HG02798 (cell line): ENCODE data around the gene SETD3.

Source experiments
- ATAC-seq: cut with Tn5 transposase; IDR thresholded peaks from one replicate; pipeline ENCODE4 v1.9.1; 2021; ENCODE audit warnings: mild to moderate bottlenecking; ENCODE audit not compliant: unreplicated experiment, poor library complexity

SETD3 gene

DNA sequence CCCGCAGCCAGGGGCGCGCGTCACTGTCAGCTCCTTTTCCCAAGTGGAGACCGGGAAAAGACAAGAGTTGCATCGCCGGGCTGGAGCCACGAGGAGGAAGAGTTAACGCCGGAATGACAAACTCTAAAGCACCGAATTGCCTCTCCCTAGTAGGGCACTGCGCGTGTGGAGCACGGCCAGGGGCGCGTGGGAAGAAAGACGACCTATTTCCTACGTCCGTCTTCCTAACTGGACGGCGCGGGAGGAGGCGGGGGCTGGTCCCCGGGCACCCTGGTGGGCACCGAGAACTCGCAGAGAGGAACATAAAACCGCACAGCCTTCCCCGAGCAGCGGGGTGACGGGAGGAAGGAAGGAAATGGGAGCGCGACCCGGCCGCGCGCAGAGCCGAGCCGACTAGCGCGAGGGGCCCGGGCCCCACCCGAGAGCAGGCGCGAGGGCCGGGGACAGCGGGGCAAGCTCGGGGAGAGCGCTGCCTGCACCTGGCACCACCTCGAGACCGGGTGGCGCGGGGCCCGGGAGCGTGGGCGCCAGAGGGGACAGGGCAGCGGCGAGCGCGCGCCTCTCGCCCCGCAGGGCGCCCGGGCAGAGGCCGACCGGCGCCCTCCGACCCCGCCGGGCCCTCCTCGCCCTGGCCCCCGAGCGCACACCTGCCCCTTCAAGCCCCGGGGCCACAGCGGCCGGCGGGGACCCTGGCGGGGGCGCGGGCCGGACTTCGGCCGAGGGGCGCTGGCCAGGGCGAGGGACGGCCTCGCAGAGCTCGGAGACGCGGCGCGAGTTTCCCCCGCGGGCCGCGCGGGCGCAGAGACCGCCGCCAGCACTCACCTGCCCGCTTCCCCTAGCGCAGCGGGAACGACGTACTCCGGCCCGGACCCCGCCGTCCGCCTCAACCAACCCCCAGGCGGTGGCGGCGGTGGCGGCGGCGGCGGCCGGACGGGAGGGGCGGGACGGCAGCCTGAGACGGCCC is at the start of gene SETD3:
Gene SETD3 (minus strand): TSS at position 954 of the 964 bp plus-strand sequence. CDS start 15,054 bp downstream, outside the sequence.
- peak; percentile 0 for ATAC-seq

DNA sequence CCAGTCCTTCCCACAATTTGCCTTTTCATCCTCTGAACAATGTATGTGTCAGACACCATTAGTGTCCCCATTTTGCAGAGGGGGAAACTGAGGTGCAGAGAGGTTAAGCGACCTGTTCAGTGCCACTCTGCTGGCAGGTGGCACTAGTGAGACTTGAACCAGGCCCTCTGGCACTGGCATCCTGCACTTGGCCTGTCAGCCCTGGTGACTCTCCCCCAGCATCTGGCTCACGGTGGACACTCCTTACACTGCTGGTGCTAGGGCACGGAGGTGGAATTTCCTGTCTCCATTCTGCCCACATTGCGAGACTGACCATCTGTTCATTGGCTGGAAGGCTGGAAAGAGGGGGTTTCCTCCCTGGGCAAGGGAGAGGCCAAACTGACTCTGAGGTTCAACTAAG is 49.2 kb upstream of the SETD3 start:
- ATAC-seq: no peak

DNA sequence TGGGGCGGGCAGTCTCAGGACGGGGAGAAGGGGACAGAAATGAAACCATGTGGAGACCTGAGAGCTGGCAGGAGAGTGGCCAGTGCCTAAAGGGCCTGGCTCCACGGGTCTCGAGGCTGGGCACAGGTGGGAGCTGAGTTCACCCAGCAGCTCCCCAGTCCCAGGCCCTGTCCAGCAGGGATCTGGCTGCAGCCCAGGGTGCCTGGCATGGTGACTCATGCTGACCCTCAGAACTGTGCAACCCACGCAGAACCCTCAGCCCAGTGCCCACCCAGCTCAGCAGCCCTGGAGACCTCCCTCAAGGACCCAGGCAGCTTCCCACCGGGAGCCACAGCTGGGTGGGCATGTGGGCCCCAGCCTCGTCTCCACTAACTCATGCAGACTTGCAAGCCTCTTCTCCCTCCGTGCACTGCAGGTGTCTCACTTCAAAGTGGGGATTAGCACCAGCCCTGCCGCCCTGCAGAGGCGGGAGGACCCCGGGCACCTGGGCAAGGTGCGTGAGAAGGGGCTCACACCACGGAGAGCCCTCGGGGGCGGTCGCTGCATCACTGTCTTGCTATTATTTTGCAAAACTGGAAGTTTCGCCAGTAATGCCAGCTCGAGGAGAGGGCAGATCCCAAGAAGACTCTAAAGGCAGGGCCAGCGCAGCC is 46.9 kb upstream of the SETD3 start:
- ATAC-seq: no peak

DNA sequence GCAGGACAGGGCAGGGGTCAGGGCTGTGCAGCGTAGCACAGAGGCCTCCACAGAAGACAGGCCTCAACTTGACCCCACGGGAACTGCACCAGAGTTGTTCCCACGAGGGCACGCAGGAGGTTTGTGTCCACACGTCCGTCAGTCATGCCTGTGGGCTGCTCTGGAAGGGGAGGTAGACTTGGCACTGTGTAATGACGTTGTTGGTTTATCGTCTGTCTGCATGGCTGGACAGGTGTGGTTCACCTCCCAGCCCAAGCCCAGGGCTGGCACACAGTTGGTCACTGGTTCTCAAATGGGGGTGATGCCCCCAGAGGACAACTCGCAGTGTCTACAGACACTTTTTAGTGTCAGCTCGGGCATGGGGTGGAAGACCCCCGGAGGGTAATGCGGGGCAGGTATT is 46.4 kb upstream of the SETD3 start:
- no peak for ATAC-seq

DNA sequence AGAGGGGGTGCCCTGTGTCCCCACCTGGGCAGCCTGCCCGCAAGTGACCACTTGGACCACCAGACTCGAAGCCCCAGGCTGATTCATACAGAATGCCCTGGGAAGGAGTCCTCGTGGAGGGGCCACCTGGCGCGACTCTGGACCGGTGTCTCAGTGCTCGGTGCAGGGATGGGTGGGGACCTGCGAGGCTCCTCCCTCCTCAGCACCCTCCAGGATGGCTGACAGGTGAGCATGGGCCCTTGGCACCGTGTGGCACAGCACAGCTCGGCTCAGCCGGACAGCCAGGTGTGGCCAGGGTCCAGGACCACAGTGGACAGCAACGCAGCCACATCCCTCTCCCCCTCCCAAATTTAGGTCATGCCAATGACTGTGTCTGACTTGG is 45.0 kb upstream of the SETD3 start:
- ATAC-seq: no peak

DNA sequence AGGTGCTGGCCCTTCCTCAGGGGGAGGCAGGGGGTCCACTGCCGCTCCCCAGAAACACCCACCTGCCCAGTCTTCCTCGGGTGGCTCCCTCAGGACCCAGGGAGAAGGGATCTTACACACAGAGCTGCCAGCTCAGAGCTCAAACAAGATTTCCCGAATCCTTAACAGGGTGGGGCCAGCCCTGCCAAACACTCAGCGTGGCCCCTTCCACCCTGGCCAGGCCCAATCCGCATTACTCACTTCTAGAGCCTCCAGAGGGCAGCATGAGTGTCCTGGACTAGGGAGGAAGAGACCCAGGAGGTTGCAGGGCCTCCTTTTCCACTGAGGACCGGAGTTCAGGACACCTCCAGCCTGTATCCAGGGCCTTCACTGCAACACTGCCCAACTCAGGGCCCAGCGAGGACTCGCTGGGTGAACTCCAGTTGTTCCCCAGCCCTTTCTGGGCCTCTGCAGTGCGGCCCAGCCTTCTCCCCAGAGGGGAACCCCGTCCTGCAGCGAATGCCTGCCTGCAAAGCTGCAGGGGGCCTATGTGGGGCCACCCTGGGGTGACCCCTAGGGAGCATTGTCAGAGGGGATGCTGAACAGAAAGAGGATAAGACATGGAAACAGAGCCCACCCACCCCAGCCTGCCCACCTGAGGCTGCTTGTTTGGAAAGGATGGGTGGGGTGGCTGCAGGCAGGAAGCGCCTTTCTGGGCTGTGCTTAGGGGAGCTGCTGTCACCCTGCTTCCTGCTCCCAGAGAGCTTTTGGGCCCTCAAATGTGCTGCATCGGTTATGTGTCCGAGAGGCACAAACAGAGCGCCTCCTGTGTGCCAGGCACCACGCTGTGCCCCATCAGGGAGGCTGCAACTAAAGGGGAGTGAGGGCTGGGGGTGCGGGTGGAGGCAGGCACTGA is 44.4 kb upstream of the SETD3 start:
- ATAC-seq: no peak

DNA sequence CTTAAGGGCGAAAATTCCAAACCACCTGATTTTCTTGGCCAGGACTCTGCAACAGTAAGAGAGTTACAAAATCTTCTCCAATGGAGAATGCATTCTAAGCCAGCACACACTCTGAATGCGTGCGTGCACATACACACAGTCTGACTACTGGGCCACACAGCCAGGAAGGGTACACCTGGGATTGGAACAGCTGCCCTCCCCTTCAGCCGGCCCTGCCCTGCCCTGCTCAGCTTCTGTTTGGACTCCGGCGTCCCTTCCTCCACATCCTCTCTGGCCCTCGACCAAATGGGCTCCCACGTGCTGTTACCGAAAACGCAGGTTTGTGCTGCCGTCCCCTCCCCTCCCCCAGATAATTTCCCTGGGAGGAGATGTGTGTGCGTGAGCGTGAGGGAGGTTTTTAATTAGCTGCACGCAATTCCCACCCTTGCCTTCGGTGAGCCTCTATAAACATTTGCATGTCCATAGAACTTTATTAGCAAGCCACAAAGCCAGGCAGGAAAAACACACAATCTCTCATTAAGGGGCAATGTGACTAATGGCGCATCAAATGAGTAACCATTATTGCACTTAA is 43.5 kb upstream of the SETD3 start:
- no peak for ATAC-seq

DNA sequence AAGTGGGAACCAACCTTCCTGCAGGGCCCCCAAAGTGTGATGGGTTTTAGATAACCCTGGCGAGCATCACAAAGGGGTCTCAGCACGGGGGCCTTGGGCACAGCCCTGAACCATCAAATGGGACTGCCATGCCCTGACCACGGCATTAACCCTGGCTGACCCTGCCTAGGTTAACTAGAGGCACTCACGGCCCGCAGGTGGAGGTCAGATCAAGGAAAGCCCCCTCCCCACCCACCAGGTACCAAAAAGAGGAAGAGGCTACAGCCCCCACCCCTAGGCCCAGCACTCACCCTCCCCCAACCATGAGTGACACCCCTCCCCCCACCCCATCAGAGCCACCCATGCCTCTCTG is 43.0 kb upstream of the SETD3 start:
- ATAC-seq: no peak

DNA sequence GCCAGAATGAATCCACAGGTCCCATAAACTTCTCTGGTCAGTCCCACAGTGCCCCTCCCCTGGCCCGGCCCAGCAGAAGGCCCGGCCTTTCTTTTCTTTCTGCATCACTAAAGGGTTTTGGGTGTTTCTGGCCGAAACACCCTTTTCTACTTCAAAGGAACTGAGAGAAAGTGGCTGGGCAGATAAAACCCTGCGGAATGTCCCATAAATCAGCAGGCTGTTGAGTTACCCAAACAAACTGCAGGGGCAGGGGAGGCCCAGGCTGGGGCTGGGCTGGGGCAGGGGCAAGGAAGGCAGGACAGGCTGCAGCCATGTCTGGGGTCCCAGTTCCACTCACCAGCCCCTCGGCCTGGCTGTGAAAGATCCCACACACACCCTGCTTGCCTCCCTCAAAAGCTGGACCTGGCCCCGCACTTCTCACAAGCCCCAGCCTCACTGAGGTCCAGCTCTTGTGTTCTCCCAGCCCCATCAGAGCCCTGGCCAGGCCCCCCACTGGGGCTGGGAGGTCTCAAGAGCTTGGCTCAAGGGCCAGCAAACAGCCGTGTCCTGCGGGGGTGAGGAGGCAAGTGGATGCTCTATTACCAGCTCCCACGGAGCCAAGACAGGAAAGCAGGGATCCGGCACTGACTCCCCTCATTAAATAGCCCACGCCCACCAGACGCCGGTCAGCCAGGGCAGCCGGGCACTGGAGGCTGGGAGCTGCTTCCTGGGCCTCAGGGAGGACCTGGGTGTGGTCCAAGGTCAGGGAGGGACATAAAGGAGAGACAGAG is 42.5 kb upstream of the SETD3 start:
- no peak for ATAC-seq

DNA sequence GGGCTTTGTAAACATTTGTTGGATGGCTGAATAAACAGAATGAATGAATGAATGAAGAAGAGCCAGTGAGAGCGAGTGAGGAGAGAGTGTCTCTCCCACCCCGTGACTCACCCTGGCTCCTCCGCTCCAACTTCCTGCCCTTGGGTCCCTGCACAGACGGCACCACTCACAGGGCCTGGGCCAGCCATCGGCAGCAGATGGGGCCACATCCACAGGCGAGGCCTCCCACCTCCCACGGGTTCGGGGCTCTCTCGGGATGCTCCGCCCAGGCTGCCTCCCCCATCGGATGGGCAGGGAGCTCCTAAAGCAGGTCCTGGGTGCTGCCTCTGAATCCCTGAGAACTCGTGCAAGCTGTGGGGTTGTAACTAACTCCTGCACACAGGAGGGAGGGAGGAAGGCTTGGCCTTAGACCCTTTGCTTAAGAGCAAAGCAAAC is 41.8 kb upstream of the SETD3 start:
- no peak for ATAC-seq

DNA sequence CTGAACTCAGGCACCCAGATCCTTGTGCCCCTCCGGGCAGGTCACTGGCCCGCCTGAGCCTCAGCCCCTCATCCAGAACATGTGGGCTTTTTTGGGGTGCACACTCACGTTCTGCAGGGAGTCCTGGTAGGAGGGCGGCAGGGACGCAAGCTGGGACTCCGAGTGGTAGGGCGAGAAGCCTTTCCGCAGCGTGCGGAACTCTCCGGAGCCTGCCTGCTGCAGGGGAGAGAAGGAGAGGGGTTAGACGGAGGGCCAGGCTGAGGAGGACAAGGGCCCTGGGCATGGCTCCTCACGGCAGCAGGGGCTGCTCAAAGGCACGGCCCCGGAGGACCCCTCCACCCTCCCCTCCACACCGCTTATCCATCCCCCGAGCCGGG is 41.4 kb upstream of the SETD3 start:
- no peak for ATAC-seq

DNA sequence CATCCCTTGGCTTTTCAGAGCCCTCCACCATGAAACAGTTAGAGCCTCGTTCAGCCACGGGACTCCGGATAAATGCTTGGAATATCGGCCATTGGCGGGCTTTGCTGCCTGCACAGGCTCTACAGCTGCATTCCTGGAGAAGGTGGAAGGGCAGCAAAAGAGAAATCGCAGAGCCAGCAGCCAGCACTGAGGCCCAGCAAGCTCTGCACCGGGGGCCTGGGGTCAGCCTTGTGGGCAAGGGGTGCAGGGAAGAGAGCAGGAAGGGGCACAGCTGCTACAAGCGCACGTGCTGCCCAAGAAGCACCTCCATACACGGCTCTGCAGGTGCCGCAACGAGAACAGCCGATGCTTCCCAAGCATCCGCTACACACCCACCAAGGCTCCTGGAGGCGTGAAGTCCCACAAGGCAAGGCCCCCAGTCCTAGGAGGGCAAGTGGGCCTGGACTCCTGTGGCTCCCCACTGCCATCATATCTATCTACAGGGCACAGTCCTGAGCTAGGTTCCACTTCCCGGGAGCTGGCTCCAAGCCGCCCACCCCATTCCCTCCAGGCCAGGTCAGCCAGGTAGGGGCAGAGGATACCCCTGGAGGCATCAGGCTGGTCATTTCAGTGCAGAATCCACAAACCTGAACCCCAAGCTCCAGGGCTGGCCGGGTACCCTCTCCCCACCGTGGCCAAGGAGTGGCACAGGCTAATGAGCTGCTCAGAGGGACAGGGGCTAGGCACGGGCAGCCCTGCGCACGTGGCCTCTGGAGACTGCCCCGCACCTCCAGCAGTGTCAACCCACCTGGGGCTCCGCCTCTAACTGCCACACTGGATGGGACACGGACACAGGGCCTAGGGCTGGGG is 40.7 kb upstream of the SETD3 start:
- no peak for ATAC-seq

DNA sequence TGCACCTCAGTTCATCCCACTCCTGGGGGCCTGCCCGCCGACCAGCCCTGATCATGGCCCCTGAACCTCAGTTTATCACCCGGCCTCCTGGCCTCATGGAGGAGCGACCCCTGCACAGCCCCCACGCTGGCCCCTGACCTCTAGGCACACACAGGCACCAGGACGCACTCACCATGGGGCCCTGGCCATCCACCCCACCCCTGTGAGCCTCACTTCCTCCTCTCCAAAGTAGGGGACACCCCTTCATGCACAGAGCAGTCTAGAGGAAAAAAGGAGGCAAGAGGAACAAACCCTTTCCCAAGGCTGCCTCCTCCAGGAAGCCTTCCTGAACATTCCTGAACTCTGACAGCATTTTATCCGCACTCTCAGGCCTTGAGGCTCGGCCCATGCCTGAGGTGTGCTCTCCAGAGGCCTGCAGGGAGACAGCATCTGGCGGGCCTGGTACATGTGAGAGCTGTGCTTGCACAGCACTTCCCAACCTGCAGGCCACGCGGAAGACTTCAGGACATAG is 40.0 kb upstream of the SETD3 start:
- ATAC-seq: no peak

DNA sequence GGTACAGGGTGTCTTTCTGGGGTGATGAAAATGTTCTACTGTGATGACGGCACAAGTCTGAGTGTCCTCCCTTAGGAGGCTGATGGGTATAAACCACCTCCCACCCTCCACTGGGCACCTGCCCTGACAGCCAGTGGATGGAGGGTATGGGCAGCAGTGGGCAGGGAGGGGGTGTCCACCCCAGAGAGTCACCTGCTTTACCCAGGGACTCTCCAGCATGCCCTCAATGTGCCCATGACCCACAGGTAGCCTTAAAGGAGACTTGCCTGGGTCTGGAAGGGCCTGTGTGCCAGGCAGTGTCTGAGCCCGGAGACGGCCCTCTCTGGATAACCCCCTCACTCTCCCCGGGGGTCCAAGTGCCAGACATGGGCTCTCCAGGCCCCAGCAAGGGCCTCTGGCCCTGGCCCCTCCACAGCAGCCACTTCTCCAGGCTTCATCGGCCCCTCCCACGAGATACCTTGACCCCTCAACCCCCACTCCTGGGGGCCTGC is 39.3 kb upstream of the SETD3 start:
- ATAC-seq: no peak

DNA sequence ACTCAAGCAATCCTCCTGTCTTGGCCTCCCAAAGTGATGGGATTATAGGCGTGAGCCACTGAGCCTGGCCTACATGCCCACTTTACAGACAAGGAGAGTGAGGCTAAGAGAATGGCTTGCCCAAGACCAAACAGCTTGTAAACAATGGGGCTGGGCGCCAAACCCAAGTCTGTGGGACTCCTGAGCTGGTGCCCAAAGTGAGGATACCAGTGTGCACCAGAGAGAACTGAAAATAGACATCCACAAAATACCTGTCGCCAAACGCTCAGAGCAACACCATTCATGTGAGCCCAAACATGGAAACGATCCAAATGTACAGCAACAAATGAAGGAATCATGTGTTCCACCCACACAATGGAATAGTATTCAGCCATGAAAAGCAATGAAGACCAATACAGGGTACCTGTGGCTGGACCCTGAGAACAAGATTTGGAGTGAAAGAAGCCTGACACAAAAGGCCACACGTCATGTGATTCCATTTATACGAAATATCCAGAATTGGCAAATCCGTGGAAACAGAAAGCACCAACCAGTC is 38.8 kb upstream of the SETD3 start:
- ATAC-seq: no peak

DNA sequence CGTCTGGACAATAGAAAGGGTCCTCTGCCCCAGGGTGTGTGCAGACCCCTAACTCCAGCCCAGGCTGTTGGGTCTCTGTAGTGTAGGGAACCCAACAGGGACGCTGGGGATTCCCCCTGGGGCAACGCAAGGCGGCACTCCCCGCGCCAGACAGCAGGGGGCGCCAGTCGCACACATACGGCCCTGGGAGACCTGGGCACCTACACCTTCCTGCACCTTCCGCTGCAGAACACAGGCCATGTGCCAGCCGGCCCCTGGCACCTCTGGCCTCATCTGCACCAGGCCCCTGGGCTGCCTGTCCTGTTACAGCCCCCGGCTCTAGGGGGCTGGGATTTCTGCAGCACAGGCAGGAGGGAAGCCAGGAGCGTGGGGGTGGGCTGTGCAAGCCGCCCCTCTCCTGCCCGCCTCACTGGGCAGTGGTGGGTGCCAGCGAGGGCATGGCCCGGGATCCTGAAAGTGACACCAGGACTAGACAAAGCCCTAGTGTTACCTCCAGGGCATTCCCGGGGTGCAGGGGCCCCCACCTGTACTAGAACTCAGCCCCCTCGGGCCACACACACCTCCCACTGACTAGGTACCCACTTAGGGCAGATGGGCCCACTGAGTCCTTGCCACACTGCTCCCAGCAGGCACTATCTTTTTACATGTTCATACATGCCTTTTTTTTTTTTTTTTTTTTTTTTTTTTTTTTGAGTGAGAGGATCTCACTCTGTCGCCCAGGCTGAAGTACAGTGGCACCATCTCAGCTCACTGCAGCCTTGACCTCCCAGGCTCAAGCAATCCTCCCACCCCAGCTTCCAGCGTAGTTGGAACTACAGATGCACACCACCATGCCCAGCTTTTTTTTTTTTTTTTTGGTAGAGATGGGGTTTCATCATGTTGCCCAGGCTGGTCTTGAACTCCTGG is 38.0 kb upstream of the SETD3 start:
- ATAC-seq: peak; percentile 72
